K562 (cell line): Measurements from ENCODE around the gene USP37. TPM values are rescaled to one million over a fixed set of nuclear protein-coding genes. Genes with fewer than 3 reads are reported as not detected.
A peak's percentile ranks its signal among the peaks of the same experiment; 100 is the strongest.

Experiments used
- ATAC-seq: fragments of 200-7000 bp; cut with Tn5 transposase; 3 replicates; pipeline ENCODE4 v1.9.1; 2020; ENCODE audit warnings: moderate library complexity
- BruUV-seq: library from RNA; stranded (reverse); fragments of 400-500 nt; replicated peaks from 2 replicates; lab custom pipeline; 2021; lab: Mats Ljungman, UMichigan
- CTCF ChIA-PET: fragments of 300-600 bp; formaldehyde crosslinking; extraction: SDS; loops from one replicate; lab custom pipeline; 2021; ENCODE audit warnings: low intra/inter-chr PET ratio; lab: Yijun Ruan, JAX
- POLR2A ChIA-PET: fragments of 300-600, 350-650 bp; sonication (Branson Sonifier 250); formaldehyde crosslinking; extraction: SDS; loops from one replicate; lab custom pipeline; 2021; ENCODE audit warnings: antibody characterized with exemption, inconsistent platforms; lab: Yijun Ruan, JAX
- DNase-seq, 4 experiments: peaks; one replicate each; pipeline versions ENCODE4 v3.0.0 to v3.0.0-alpha.2; 2011 to 2018; ENCODE audit warnings: low spot score in 3 of 4, mixed read lengths in 3 of 4; ENCODE audit errors: extremely low read depth in 1 of 4
- FAIRE-seq: peaks from 2 replicates; lab custom pipeline; 2011; peaks lifted over from hg19 to GRCh38; lab: Jason Lieb, UNC
- H2AFZ ChIP-seq: 2 replicates; pipeline ENCODE4 v1.6.0; 2011; ENCODE audit warnings: low read depth, low read length, control low read depth, inconsistent platforms
- H3K27ac ChIP-seq: fragments of 200-600 bp; 3 replicates; pipeline ENCODE4 v1.8.0; 2011; ENCODE audit warnings: low read depth, mild to moderate bottlenecking, control low read depth, inconsistent platforms, low read length, moderate library complexity, mixed read lengths; ENCODE audit errors: extremely low read depth
- H3K27me3 ChIP-seq, 2 experiments: fragments of 300-600 bp in 1 of 2; 2 replicates in 1 of 2; 3 replicates in 1 of 2; pipeline versions ENCODE4 v1.6.0 to v1.8.0; 2011; ENCODE audit warnings: inconsistent platforms in 2 of 2, low read length in 2 of 2, mild to moderate bottlenecking in 1 of 2, mixed read lengths in 1 of 2, moderate library complexity in 1 of 2; ENCODE audit not compliant: control insufficient read depth in 2 of 2, insufficient read depth in 2 of 2
- H3K36me3 ChIP-seq: fragments of 300-600 bp; 3 replicates; pipeline ENCODE4 v1.8.0; 2011; ENCODE audit warnings: mild to moderate bottlenecking, low read length, inconsistent platforms; ENCODE audit not compliant: control insufficient read depth, insufficient read depth
- H3K4me1 ChIP-seq, 2 experiments: fragments of 200-600 bp in 1 of 2; replicated peaks in 1 of 2; 2 replicates in 1 of 2; 3 replicates in 1 of 2; pipeline versions ENCODE4 v1.5.1 to v1.8.0; 2011; ENCODE audit warnings: inconsistent platforms in 2 of 2, low read length in 2 of 2, mild to moderate bottlenecking in 1 of 2, mixed read lengths in 1 of 2, moderate library complexity in 1 of 2; ENCODE audit not compliant: control insufficient read depth in 2 of 2, insufficient read depth in 2 of 2
- H3K4me2 ChIP-seq: 2 replicates; pipeline ENCODE4 v1.6.1; 2011; ENCODE audit warnings: low read length, control low read depth, inconsistent platforms, mixed read lengths; ENCODE audit not compliant: insufficient read depth
- H3K4me3 ChIP-seq: fragments of 200-600 bp; sonication (generic), shearing (Covaris generic); 2 replicates; pipeline ENCODE4 v1.5.1; 2016; ENCODE audit warnings: control low read depth, inconsistent platforms
- H3K79me2 ChIP-seq: fragments of 200-600 bp; 3 replicates; pipeline ENCODE4 v1.8.0; 2011; ENCODE audit warnings: low read length, inconsistent platforms; ENCODE audit not compliant: control insufficient read depth, insufficient read depth
- H3K9ac ChIP-seq, 2 experiments: 2 replicates each; pipeline versions ENCODE4 v1.6.0 to v1.6.1; 2011; ENCODE audit warnings: low read depth in 2 of 2, low read length in 2 of 2, control low read depth in 1 of 2, inconsistent platforms in 1 of 2, mild to moderate bottlenecking in 1 of 2, mixed read lengths in 1 of 2; ENCODE audit not compliant: insufficient read depth in 1 of 2
- H3K9me1 ChIP-seq: one replicate; pipeline ENCODE4 v1.6.0; 2011; ENCODE audit warnings: inconsistent platforms, mild to moderate bottlenecking, low read length, moderate library complexity; ENCODE audit not compliant: control insufficient read depth, insufficient read depth
- H3K9me3 ChIP-seq: replicated peaks from 2 replicates; pipeline ENCODE4 v1.5.1; 2011; ENCODE audit warnings: low read depth, low read length, inconsistent platforms; ENCODE audit not compliant: control insufficient read depth, insufficient read depth
- H4K20me1 ChIP-seq: replicated peaks from 2 replicates; pipeline ENCODE4 v1.6.1; 2011; ENCODE audit warnings: low read length, inconsistent platforms, mixed read lengths; ENCODE audit not compliant: control insufficient read depth, insufficient read depth
- HSF4 ChIP-seq: fragments of 250-450 bp; sonication (Bioruptor Pico); IDR thresholded peaks from 2 replicates; pipeline ENCODE4 v2.1.2; 2022; ENCODE audit warnings: mild to moderate bottlenecking, moderate library complexity, borderline replicate concordance
- NFATC3 ChIP-seq: fragments of 450-650 bp; IDR thresholded peaks from 2 replicates; pipeline ENCODE4 v1.6.1; 2017; ENCODE audit warnings: mild to moderate bottlenecking
- POLR2G ChIP-seq: fragments of 200-400 bp; formaldehyde crosslinking; IDR thresholded peaks from 2 replicates; pipeline ENCODE4 v1.6.1; 2017; ENCODE audit warnings: low read depth, mild to moderate bottlenecking, antibody characterized with exemption, low read length, moderate library complexity
- RBFOX2 ChIP-seq: fragments of 200-400 bp; formaldehyde crosslinking; IDR thresholded peaks from 2 replicates; pipeline ENCODE4 v1.6.1; 2017; ENCODE audit warnings: low read depth, mild to moderate bottlenecking, low read length, moderate library complexity
- RBM22 ChIP-seq: fragments of 200-400 bp; formaldehyde crosslinking; IDR thresholded peaks from 2 replicates; pipeline ENCODE4 v1.6.1; 2018; ENCODE audit warnings: low read length, low read depth; ENCODE audit not compliant: poor library complexity, severe bottlenecking
- ZNF224 ChIP-seq: sonication (generic); formaldehyde crosslinking; IDR thresholded peaks from 2 replicates; pipeline ENCODE4 v1.8.0; 2022; ENCODE audit warnings: mild to moderate bottlenecking, missing genetic modification reagents
- ZNF384 ChIP-seq: IDR thresholded peaks from 2 replicates; pipeline ENCODE4 v1.6.1; 2012; ENCODE audit warnings: low read depth, low read length, improper control_type of control experiment
- WGBS: fragments of 100-300 bp; shearing (Covaris generic); methylation state at CpG from one replicate; pipeline ENCODE4 v1.1.6; 2016; ENCODE audit warnings: low coverage, mixed read lengths; ENCODE audit not compliant: insufficient coverage; ENCODE audit errors: missing lambda C conversion rate; 5-methylcytosine and 5-hydroxymethylcytosine counted together
- in situ Hi-C: fragments of 300-500 bp; cut with MboI; formaldehyde crosslinking; loops from 4 replicates; pipeline ENCODE4 v1.15.0; 2018; ENCODE audit warnings: inconsistent platforms, mixed read lengths
- intact Hi-C: fragments of 100-400 bp; cut with micrococcal nuclease; formaldehyde crosslinking; loops from 2 replicates; pipeline ENCODE4 v1.14.2; 2022
- polyA plus RNA-seq, 8 experiments: library from polyadenylated mRNA; depleted of rRNA in 4 of 8; stranded (reverse) in 5 of 8; unstranded in 3 of 8; fragments of >200 nt; fragmentation: Nextera tagmentation in 2 of 8; fragmentation: Illumina TruSeq in 1 of 8; extraction: Ambion mirVana in 2 of 8; extraction: Trizol in 1 of 8; gene quantifications; 2 replicates each; pipeline versions ENCODE4 v1.2.1 to v1.2.3, GENCODE V29; 2011 to 2014; ENCODE audit warnings: inconsistent platforms in 1 of 8, missing spikeins in 1 of 8
- total RNA-seq, 7 experiments: library from RNA; depleted of rRNA in 6 of 7; stranded (reverse); fragments of >200 nt in 6 of 7; fragmentation: Illumina TruSeq in 2 of 7; extraction: Trizol in 2 of 7; gene quantifications; 2 replicates each; pipeline versions ENCODE4 v1.2.1 to v1.2.3, GENCODE V29; 2011 to 2021; ENCODE audit warnings: low replicate concordance in 1 of 7

The USP37 gene
- total and polyA plus RNA-seq, 9 of the 15 experiments (the other 6 are each of a cell fraction or from before 2014, with no cell fraction given): 2.0 to 14.2 (median 8.5) TPM

GRCh38 chr2:218404351-218405085 lies 163.6 kb downstream of the USP37 start:
- H4K20me1 ChIP-seq: no peaks in the 10 kb centered on the region
- no peak for DNase-seq
- no peak overlapping the region for H3K4me3 ChIP-seq
- H3K9me3 ChIP-seq: no peaks in the 10 kb centered on the region
- H3K4me2 ChIP-seq: no peak overlapping the region
- TF ChIP-seq RBM22: peak; percentile 33
- no peak for TF ChIP-seq ZNF224 (CRISPR knock-in tag)
- no peak for TF ChIP-seq HSF4 (CRISPR knock-in tag)
- no peak for TF ChIP-seq ZNF384
- peak; percentile 53 for TF ChIP-seq POLR2G
- peak; percentile 52 for TF ChIP-seq RBFOX2
- TF ChIP-seq NFATC3: no peak
- TF ChIP-seq, all 486 proteins: peak for 3
- ChIA-PET POLR2A (interaction anchor here (0.9 to 2.8 kb wide), 3 partner anchors 8 to 11 kb away, joined by 3 to 7 read pairs (median 3); no protein-coding TSS in a partner anchor), CTCF (no interaction called here)
- Histone ChIP-seq H3K79me2 (peaks cover 27% of the 10 kb centered on the region), H3K27ac (peak overlapping the region; percentile 78; the same call in 2 of the 3 replicates), H2AFZ (no peak overlapping the region), H3K9me1 (no peaks in the 10 kb centered on the region), H3K27me3 (no peaks in the 10 kb centered on the region), H3K4me1 (peaks cover 29 to 77% of the 10 kb centered on the region in 2 experiments; a peak in 4 of 5 replicates), H3K9ac (peak overlapping the region in 1 of 2 experiments; percentile 83; a peak in 2 of 4 replicates), H3K36me3 (peaks cover 46% of the 10 kb centered on the region; the same call in 2 of the 3 replicates)
- FAIRE-seq (no peak), ATAC-seq (no peak)
- in situ Hi-C loops (no loop called here), intact Hi-C loops (loop anchor here (5.0 to 10.0 kb wide), 2 partner anchors 48 to 240 kb away; no protein-coding TSS in a partner anchor)
- 68% methylated on average over 9 of the region's 16 CpGs for whole genome bisulfite sequencing
- TSS peak; percentile 26 for BruUV-seq
